Trophoblast cell (in vitro differentiated cells and primary cell): Measurements from ENCODE around the gene KDM2B.
"Not testable (repeated sequence)": the region's sequence is repeated elsewhere in the genome, so short reads cannot be mapped to it uniquely, and the experiment has no call there.

ENCODE experiments used
- DNase-seq, 2 donors: peaks; one replicate each; pipeline ENCODE4 v3.0.0-alpha.2; 2016
- H2AFZ ChIP-seq: 2 replicates; pipeline ENCODE4 v1.6.1; 2013; ENCODE audit warnings: low read length, moderate library complexity, mild to moderate bottlenecking; ENCODE audit not compliant: insufficient read depth, poor library complexity
- H2AK5ac ChIP-seq: 2 replicates; pipeline ENCODE4 v1.6.1; 2013; ENCODE audit warnings: mild to moderate bottlenecking, low read length
- H2BK120ac ChIP-seq: 2 replicates; pipeline ENCODE4 v1.6.1; 2013; ENCODE audit warnings: low read length, mild to moderate bottlenecking, moderate library complexity; ENCODE audit not compliant: insufficient read depth, poor library complexity
- H2BK12ac ChIP-seq: 2 replicates; pipeline ENCODE4 v1.6.1; 2013; ENCODE audit warnings: mild to moderate bottlenecking, low read length, moderate library complexity
- H2BK5ac ChIP-seq: 2 replicates; pipeline ENCODE4 v1.6.1; 2013; ENCODE audit warnings: low read length, low read depth, moderate library complexity, mild to moderate bottlenecking; ENCODE audit not compliant: poor library complexity
- H3K14ac ChIP-seq: 2 replicates; pipeline ENCODE4 v1.6.1; 2013; ENCODE audit warnings: mild to moderate bottlenecking, low read length
- H3K18ac ChIP-seq: 2 replicates; pipeline ENCODE4 v1.6.1; 2013; ENCODE audit warnings: mild to moderate bottlenecking, low read length
- H3K23ac ChIP-seq: 2 replicates; pipeline ENCODE4 v1.6.1; 2013; ENCODE audit warnings: low read length
- H3K27ac ChIP-seq: 2 replicates; pipeline ENCODE4 v1.5.1; 2013; ENCODE audit warnings: low read depth, mild to moderate bottlenecking, inconsistent platforms, low read length, moderate library complexity
- H3K27me3 ChIP-seq: 2 replicates; pipeline ENCODE4 v1.6.1; 2013; ENCODE audit warnings: inconsistent platforms, mild to moderate bottlenecking, low read length, moderate library complexity; ENCODE audit not compliant: insufficient read depth
- H3K36me3 ChIP-seq, 2 experiments: 1 replicate in 1 of 2; 2 replicates in 1 of 2; pipeline ENCODE4 v1.6.1; 2013; ENCODE audit warnings: low read length in 2 of 2, mild to moderate bottlenecking in 2 of 2, moderate library complexity in 1 of 2; ENCODE audit not compliant: insufficient read depth in 2 of 2, control insufficient read depth in 1 of 2
- H3K4ac ChIP-seq: 2 replicates; pipeline ENCODE4 v1.6.1; 2013; ENCODE audit warnings: low read depth, mild to moderate bottlenecking, low read length, moderate library complexity
- H3K4me1 ChIP-seq, 2 experiments: 1 replicate in 1 of 2; 2 replicates in 1 of 2; pipeline ENCODE4 v1.6.1; 2013; ENCODE audit warnings: low read length in 2 of 2, mild to moderate bottlenecking in 2 of 2, moderate library complexity in 1 of 2; ENCODE audit not compliant: insufficient read depth in 2 of 2, control insufficient read depth in 1 of 2
- H3K4me2 ChIP-seq: 2 replicates; pipeline ENCODE4 v1.6.1; 2013; ENCODE audit warnings: inconsistent platforms, mild to moderate bottlenecking, low read length, moderate library complexity
- H3K4me3 ChIP-seq: 2 replicates; pipeline ENCODE4 v1.5.1; 2013; ENCODE audit warnings: mild to moderate bottlenecking, low read depth, low read length, inconsistent platforms
- H3K79me1 ChIP-seq: one replicate; pipeline ENCODE4 v1.6.1; 2013; ENCODE audit warnings: low read length
- H3K79me2 ChIP-seq: 2 replicates; pipeline ENCODE4 v1.6.1; 2013; ENCODE audit warnings: low read length, mild to moderate bottlenecking; ENCODE audit not compliant: control insufficient read depth, insufficient read depth, poor library complexity
- H3K9ac ChIP-seq: 2 replicates; pipeline ENCODE4 v1.6.1; 2013; ENCODE audit warnings: mild to moderate bottlenecking, low read length
- H3K9me3 ChIP-seq: 2 replicates; pipeline ENCODE4 v1.6.1; 2013; ENCODE audit warnings: low read depth, mild to moderate bottlenecking, control low read depth, inconsistent platforms, low read length; ENCODE audit not compliant: insufficient read depth
- H4K12ac ChIP-seq: 2 replicates; pipeline ENCODE4 v1.6.1; 2013; ENCODE audit warnings: low read depth, mild to moderate bottlenecking, low read length, moderate library complexity
- H4K8ac ChIP-seq: 2 replicates; pipeline ENCODE4 v1.6.1; 2013; ENCODE audit warnings: low read depth, mild to moderate bottlenecking, low read length, moderate library complexity
- H4K91ac ChIP-seq: one replicate; pipeline ENCODE4 v1.6.1; 2013; ENCODE audit warnings: low read depth, mild to moderate bottlenecking, low read length, moderate library complexity
- WGBS: extraction: QIAGEN DNeasy Blood & Tissue Kit; methylation state at CpG from one replicate; pipeline ENCODE4 v1.1.7; 2013; ENCODE audit warnings: missing lambda C conversion rate; ENCODE audit not compliant: insufficient read length, insufficient coverage; ENCODE audit errors: extremely low coverage; 5-methylcytosine and 5-hydroxymethylcytosine counted together

The KDM2B gene

GRCh38 chr12:121583334-121583661 is 2.5 kb upstream of the KDM2B start:
- not testable (repeated sequence) for H2AFZ ChIP-seq, H4K12ac ChIP-seq, DNase-seq, H3K79me2 ChIP-seq, H3K4me3 ChIP-seq, H3K4me2 ChIP-seq, H3K36me3 ChIP-seq, H4K8ac ChIP-seq, H3K4ac ChIP-seq, H2BK12ac ChIP-seq, H3K9me3 ChIP-seq, H3K27me3 ChIP-seq, H3K14ac ChIP-seq, H3K23ac ChIP-seq, H2BK120ac ChIP-seq, H3K18ac ChIP-seq, H3K27ac ChIP-seq, H3K9ac ChIP-seq, H2AK5ac ChIP-seq
- Histone ChIP-seq H2BK5ac (peak overlapping the region; percentile 18), H3K79me1 (peaks cover 18% of the 10 kb centered on the region), H4K91ac (peak overlapping the region; percentile 26), H3K4me1 (peaks cover 10 to 24% of the 10 kb centered on the region in 2 experiments)
- no CpG with 5 or more reads among the region's 2 CpGs for WGBS

GRCh38 chr12:121582583-121583333 is 1.9 kb upstream of the KDM2B start:
- DNase-seq: no peak
- no peak overlapping the region for H2AK5ac ChIP-seq
- H3K4me1 ChIP-seq: peaks cover 16 to 29% of the 10 kb centered on the region in 2 experiments
- H3K14ac ChIP-seq: no peak overlapping the region
- H3K4ac ChIP-seq: peak overlapping the region; percentile 28
- peak overlapping the region; percentile 50 for H2BK120ac ChIP-seq
- H4K91ac ChIP-seq: peak overlapping the region; percentile 26
- H3K4me3 ChIP-seq: no peak overlapping the region
- H2AFZ ChIP-seq: no peak overlapping the region
- no peak overlapping the region for H3K23ac ChIP-seq
- H3K79me2 ChIP-seq: peaks cover 4% of the 10 kb centered on the region
- H2BK12ac ChIP-seq: peak overlapping the region; percentile 55
- peak overlapping the region; percentile 63 for H2BK5ac ChIP-seq
- no peak overlapping the region for H3K18ac ChIP-seq
- no CpG with 5 or more reads among the region's 13 CpGs for WGBS
- H3K27ac ChIP-seq: peak overlapping the region; percentile 56
- H3K27me3 ChIP-seq: no peaks in the 10 kb centered on the region
- no peak overlapping the region for H3K9ac ChIP-seq
- peaks cover 23% of the 10 kb centered on the region for H3K79me1 ChIP-seq
- H4K8ac ChIP-seq: no peak overlapping the region
- H3K9me3 ChIP-seq: no peaks in the 10 kb centered on the region
- no peak overlapping the region for H4K12ac ChIP-seq
- H3K36me3 ChIP-seq: no peaks in the 10 kb centered on the region
- H3K4me2 ChIP-seq: peak overlapping the region; percentile 48

- DNase-seq: no peak
- no peak overlapping the region for H2BK120ac ChIP-seq
- H3K9ac ChIP-seq: no peak overlapping the region
- H3K23ac ChIP-seq: no peak overlapping the region
- peaks cover 29% of the 10 kb centered on the region for H3K79me1 ChIP-seq
- no CpG with 5 or more reads among the region's 17 CpGs for WGBS
- peak overlapping the region; percentile 29 for H2BK12ac ChIP-seq
- peaks cover 21 to 35% of the 10 kb centered on the region in 2 experiments for H3K4me1 ChIP-seq
- H3K9me3 ChIP-seq: no peaks in the 10 kb centered on the region
- no peak overlapping the region for H4K12ac ChIP-seq
- H4K91ac ChIP-seq: no peak overlapping the region
- no peaks in the 10 kb centered on the region for H3K27me3 ChIP-seq
- H2AK5ac ChIP-seq: no peak overlapping the region
- H3K4ac ChIP-seq: no peak overlapping the region
- no peak overlapping the region for H2BK5ac ChIP-seq
- H2AFZ ChIP-seq: no peak overlapping the region
- no peaks in the 10 kb centered on the region for H3K36me3 ChIP-seq
- H3K4me2 ChIP-seq: peak overlapping the region; percentile 45
- peak overlapping the region; percentile 47 for H3K27ac ChIP-seq
- H3K79me2 ChIP-seq: peaks cover 4% of the 10 kb centered on the region
- H3K4me3 ChIP-seq: no peak overlapping the region
- H4K8ac ChIP-seq: peak overlapping the region; percentile 46
- H3K14ac ChIP-seq: no peak overlapping the region
- no peak overlapping the region for H3K18ac ChIP-seq
Measured at GRCh38 chr12:121581686-121582429, 1.0 kb upstream of the KDM2B start.

- Histone ChIP-seq H3K36me3 (peaks cover 0 to 2% of the 10 kb centered on the region in 2 experiments), H2AFZ (peak overlapping the region; percentile 40), H3K14ac (peak overlapping the region; percentile 71), H2BK5ac (peak overlapping the region; percentile 75), H4K8ac (peak overlapping the region; percentile 48), H2BK12ac (no peak overlapping the region), H3K79me1 (peaks cover 43% of the 10 kb centered on the region), H3K4me1 (peaks cover 32 to 51% of the 10 kb centered on the region in 2 experiments), H2AK5ac (no peak overlapping the region), H3K4ac (peak overlapping the region; percentile 29), H3K9me3 (no peaks in the 10 kb centered on the region), H4K12ac (peak overlapping the region; percentile 59), H3K4me2 (peak overlapping the region; percentile 89), H3K9ac (no peak overlapping the region), H4K91ac (peak overlapping the region; percentile 82), H3K79me2 (peaks cover 6% of the 10 kb centered on the region), H2BK120ac (peak overlapping the region; percentile 84), H3K23ac (no peak overlapping the region), H3K18ac (peak overlapping the region; percentile 79), H3K27ac (peak overlapping the region; percentile 79), H3K4me3 (peak overlapping the region; percentile 72), H3K27me3 (no peaks in the 10 kb centered on the region)
- WGBS: no CpG with 5 or more reads among the region's 54 CpGs
- DNase-seq: peak; percentile 41 to 71
Measured at GRCh38 chr12:121579981-121580868, 598 bp downstream of the KDM2B start.
